Stromal cell of bone marrow (primary cell): ENCODE data around the gene TOP1.
"Not testable (repeated sequence)": the region's sequence is repeated elsewhere in the genome, so short reads cannot be mapped to it uniquely, and the experiment has no call there.

Experiments used
- DNase-seq: peaks from one replicate; pipeline ENCODE4 v3.0.0-alpha.2; 2012; ENCODE audit warnings: low read depth

Gene TOP1

GRCh38 chr20:41132388-41132775 is 103.8 kb downstream of the TOP1 start:
- DNase-seq = not testable (repeated sequence)

GRCh38 chr20:41133709-41134361 is 105.2 kb downstream of the TOP1 start:
- no peak for DNase-seq

GRCh38 chr20:41134362-41135186 is 106.0 kb downstream of the TOP1 start:
- no peak for DNase-seq

GRCh38 chr20:41135187-41135887 is 106.7 kb downstream of the TOP1 start:
- no peak for DNase-seq

- DNase-seq = no peak
Observed at GRCh38 chr20:41135888-41136679, 107.5 kb downstream of the TOP1 start.

- DNase-seq = peak; percentile 55
Observed at GRCh38 chr20:41136680-41137613, 108.3 kb downstream of the TOP1 start, which contains the start of gene PLCG1. Gene PLCG1 (plus strand): TSS chr20:41137543. CDS start chr20:41137642, 99 bp downstream.

- no peak for DNase-seq
Observed at GRCh38 chr20:41137614-41138474, 109.2 kb downstream of the TOP1 start.

GRCh38 chr20:41138475-41139226 is 110.0 kb downstream of the TOP1 start:
- DNase-seq = no peak

GRCh38 chr20:41139227-41140093 is 110.8 kb downstream of the TOP1 start:
- DNase-seq = no peak

GRCh38 chr20:41140226-41141133 is 111.9 kb downstream of the TOP1 start:
- no peak for DNase-seq

GRCh38 chr20:41141153-41141815 is 112.7 kb downstream of the TOP1 start:
- DNase-seq = no peak

GRCh38 chr20:41142245-41142644 is 113.6 kb downstream of the TOP1 start:
- no peak for DNase-seq

- no peak for DNase-seq
Observed at GRCh38 chr20:41142919-41143318, 114.3 kb downstream of the TOP1 start.

GRCh38 chr20:41143354-41143753 is 114.7 kb downstream of the TOP1 start:
- no peak for DNase-seq

- DNase-seq = no peak
Observed at GRCh38 chr20:41145317-41145716, 116.7 kb downstream of the TOP1 start.

GRCh38 chr20:41145821-41146620 is 117.4 kb downstream of the TOP1 start:
- DNase-seq = no peak
